DOHH2 (cell line): Measurements from ENCODE around the gene MED29.

ENCODE experiments used
- H3F3A ChIP-seq: fragments of 200-600 bp; sonication (generic), shearing (Covaris generic); 2 replicates; pipeline ENCODE4 v1.6.0; 2016; ENCODE audit warnings: antibody characterized with exemption, mild to moderate bottlenecking; ENCODE audit not compliant: control insufficient read depth, insufficient read depth
- H3K27ac ChIP-seq: fragments of 200-600 bp; sonication (generic); 2 replicates; pipeline ENCODE4 v1.5.1; 2014; ENCODE audit warnings: low read depth, mild to moderate bottlenecking, low read length, moderate library complexity
- H3K27me3 ChIP-seq: fragments of 200-600 bp; sonication (generic); 2 replicates; pipeline ENCODE4 v1.6.1; 2014; ENCODE audit warnings: mild to moderate bottlenecking, low read length, mixed read lengths; ENCODE audit not compliant: control insufficient read depth
- H3K36me3 ChIP-seq: fragments of 200-600 bp; sonication (generic); 2 replicates; pipeline ENCODE4 v1.6.1; 2014; ENCODE audit warnings: mild to moderate bottlenecking, low read length, moderate library complexity, mixed read lengths; ENCODE audit not compliant: control insufficient read depth
- H3K4me1 ChIP-seq: fragments of 200-600 bp; sonication (generic); 2 replicates; pipeline ENCODE4 v1.6.1; 2014; ENCODE audit warnings: mild to moderate bottlenecking, low read length, mixed read lengths; ENCODE audit not compliant: control insufficient read depth
- H3K4me2 ChIP-seq: fragments of 200-600 bp; sonication (generic); 2 replicates; pipeline ENCODE4 v1.6.0; 2014; ENCODE audit warnings: mild to moderate bottlenecking, low read length, moderate library complexity
- H3K4me3 ChIP-seq: fragments of 200-600 bp; sonication (generic); 2 replicates; pipeline ENCODE4 v1.5.1; 2014; ENCODE audit warnings: mild to moderate bottlenecking, low read length, mixed read lengths
- H3K79me2 ChIP-seq: fragments of 200-600 bp; sonication (generic); 2 replicates; pipeline ENCODE4 v1.6.1; 2014; ENCODE audit warnings: mild to moderate bottlenecking, low read length, mixed read lengths; ENCODE audit not compliant: control insufficient read depth
- H3K9me2 ChIP-seq: fragments of 200-600 bp; sonication (generic); replicated peaks from 2 replicates; pipeline ENCODE4 v1.6.1; 2014; ENCODE audit warnings: mild to moderate bottlenecking, low read length, mixed read lengths; ENCODE audit not compliant: control insufficient read depth
- H3K9me3 ChIP-seq: fragments of 200-600 bp; sonication (generic); 2 replicates; pipeline ENCODE4 v1.6.1; 2014; ENCODE audit warnings: antibody characterized with exemption, low read length, mixed read lengths; ENCODE audit not compliant: control insufficient read depth, insufficient read depth
- H4K20me1 ChIP-seq: fragments of 200-600 bp; sonication (generic); 2 replicates; pipeline ENCODE4 v1.6.0; 2014; ENCODE audit warnings: low read depth, mild to moderate bottlenecking, antibody characterized with exemption, low read length, moderate library complexity; ENCODE audit not compliant: control insufficient read depth, insufficient read depth
- CTCF ChIP-seq: fragments of 200-600 bp; sonication (generic); IDR thresholded peaks from one replicate; pipeline ENCODE4 v1.5.1; 2014; ENCODE audit warnings: antibody characterized with exemption, mild to moderate bottlenecking, low read depth, low read length; ENCODE audit not compliant: poor library complexity, severe bottlenecking
- EZH2phosphoT487 ChIP-seq: fragments of 200-600 bp; sonication (generic); IDR thresholded peaks from 2 replicates; pipeline ENCODE4 v1.6.1; 2017; ENCODE audit warnings: borderline replicate concordance, mild to moderate bottlenecking, antibody characterized with exemption, low read length, moderate library complexity, mixed read lengths

MED29 gene

GRCh38 chr19:39423258-39424086, 32.3 kb downstream of the MED29 start:
- Histone ChIP-seq H3K4me3 (no peak overlapping the region), H3K27ac (no peak overlapping the region), H3K4me1 (no peaks in the 10 kb centered on the region), H4K20me1 (no peaks in the 10 kb centered on the region), H3K9me2 (no peaks in the 10 kb centered on the region), H3K27me3 (no peaks in the 10 kb centered on the region), H3K4me2 (no peak overlapping the region), H3K9me3 (no peaks in the 10 kb centered on the region), H3K36me3 (peaks cover 9% of the 10 kb centered on the region), H3F3A (no peaks in the 10 kb centered on the region), H3K79me2 (no peaks in the 10 kb centered on the region)
- TF ChIP-seq CTCF: no peak
- no peak for TF ChIP-seq EZH2phosphoT487

- Histone ChIP-seq H3K9me3 (no peaks in the 10 kb centered on the region), H3K79me2 (no peaks in the 10 kb centered on the region), H3K27me3 (no peaks in the 10 kb centered on the region), H3K4me1 (no peaks in the 10 kb centered on the region), H3K4me3 (no peak overlapping the region), H3K4me2 (no peak overlapping the region), H3F3A (peaks cover 3% of the 10 kb centered on the region; the same call in 1 of the 2 replicates), H3K9me2 (no peaks in the 10 kb centered on the region), H3K27ac (no peak overlapping the region), H4K20me1 (no peaks in the 10 kb centered on the region), H3K36me3 (peaks cover 3% of the 10 kb centered on the region; the same call in 1 of the 2 replicates)
- TF ChIP-seq EZH2phosphoT487: no peak
- no peak for TF ChIP-seq CTCF
Observed at GRCh38 chr19:39424934-39425333, 33.8 kb downstream of the MED29 start.

GRCh38 chr19:39425744-39426143, 34.6 kb downstream of the MED29 start:
- Histone ChIP-seq H3K27me3 (no peaks in the 10 kb centered on the region), H3K4me2 (no peak overlapping the region), H3K9me2 (no peaks in the 10 kb centered on the region), H3K4me1 (peaks cover 2% of the 10 kb centered on the region), H3K36me3 (peaks cover 3% of the 10 kb centered on the region), H4K20me1 (no peaks in the 10 kb centered on the region), H3K4me3 (no peak overlapping the region), H3K27ac (no peak overlapping the region), H3K79me2 (no peaks in the 10 kb centered on the region), H3F3A (peaks cover 8% of the 10 kb centered on the region), H3K9me3 (no peaks in the 10 kb centered on the region)
- TF ChIP-seq EZH2phosphoT487 (no peak), CTCF (no peak)
